T-helper 22 cell (primary cell): ENCODE results near the gene XKR7.
A peak's percentile ranks its signal among the peaks of the same experiment; 100 is the strongest.

Experiments
- DNase-seq: peaks from one replicate; pipeline ENCODE4 v3.0.0-alpha.2; 2020; ENCODE audit warnings: low read depth

Gene XKR7

GRCh38 chr20:31943052-31943471, 24.9 kb upstream of the XKR7 start:
- DNase-seq, result no peak

GRCh38 chr20:31945319-31945718, 22.6 kb upstream of the XKR7 start:
- no peak for DNase-seq

DNA sequence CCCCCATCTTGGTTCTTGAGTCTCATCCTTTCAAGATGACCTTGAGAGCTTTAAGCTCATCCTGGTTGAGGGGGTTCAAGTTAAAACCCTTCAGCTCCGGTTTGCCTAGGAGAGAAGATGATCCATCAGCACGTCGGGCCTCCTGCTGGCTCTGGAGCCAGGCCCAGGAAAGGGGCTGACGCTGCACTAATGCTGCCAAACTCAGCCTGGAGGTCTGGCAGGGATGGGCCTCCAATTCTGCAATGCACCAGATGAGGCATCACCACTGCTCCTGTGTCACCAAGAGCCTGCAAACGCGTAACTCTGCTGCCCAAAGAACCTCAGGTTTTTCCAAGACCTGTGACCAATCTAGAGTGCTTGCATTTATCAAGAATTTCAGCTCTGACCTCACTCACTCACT, 22.2 kb upstream of the XKR7 start:
- no peak for DNase-seq

- DNase-seq, result no peak
Measured at GRCh38 chr20:31948008-31948407, 19.9 kb upstream of the XKR7 start.

- DNase-seq, result no peak
Measured at GRCh38 chr20:31949877-31950646, 17.9 kb upstream of the XKR7 start.

GRCh38 chr20:31951203-31951529, 16.8 kb upstream of the XKR7 start:
- DNase-seq, result no peak

GRCh38 chr20:31951530-31952453, 16.2 kb upstream of the XKR7 start, which contains the start of gene PDRG1:
PDRG1 (minus strand) TSS chr20:31952046; CDS start chr20:31951961, 85 bp downstream.
- DNase-seq, result peak; percentile 88

- DNase-seq, result no peak
Measured at GRCh38 chr20:31953556-31954148, 14.3 kb upstream of the XKR7 start.

GRCh38 chr20:31954500-31954899, 13.5 kb upstream of the XKR7 start:
- DNase-seq, result no peak

DNA sequence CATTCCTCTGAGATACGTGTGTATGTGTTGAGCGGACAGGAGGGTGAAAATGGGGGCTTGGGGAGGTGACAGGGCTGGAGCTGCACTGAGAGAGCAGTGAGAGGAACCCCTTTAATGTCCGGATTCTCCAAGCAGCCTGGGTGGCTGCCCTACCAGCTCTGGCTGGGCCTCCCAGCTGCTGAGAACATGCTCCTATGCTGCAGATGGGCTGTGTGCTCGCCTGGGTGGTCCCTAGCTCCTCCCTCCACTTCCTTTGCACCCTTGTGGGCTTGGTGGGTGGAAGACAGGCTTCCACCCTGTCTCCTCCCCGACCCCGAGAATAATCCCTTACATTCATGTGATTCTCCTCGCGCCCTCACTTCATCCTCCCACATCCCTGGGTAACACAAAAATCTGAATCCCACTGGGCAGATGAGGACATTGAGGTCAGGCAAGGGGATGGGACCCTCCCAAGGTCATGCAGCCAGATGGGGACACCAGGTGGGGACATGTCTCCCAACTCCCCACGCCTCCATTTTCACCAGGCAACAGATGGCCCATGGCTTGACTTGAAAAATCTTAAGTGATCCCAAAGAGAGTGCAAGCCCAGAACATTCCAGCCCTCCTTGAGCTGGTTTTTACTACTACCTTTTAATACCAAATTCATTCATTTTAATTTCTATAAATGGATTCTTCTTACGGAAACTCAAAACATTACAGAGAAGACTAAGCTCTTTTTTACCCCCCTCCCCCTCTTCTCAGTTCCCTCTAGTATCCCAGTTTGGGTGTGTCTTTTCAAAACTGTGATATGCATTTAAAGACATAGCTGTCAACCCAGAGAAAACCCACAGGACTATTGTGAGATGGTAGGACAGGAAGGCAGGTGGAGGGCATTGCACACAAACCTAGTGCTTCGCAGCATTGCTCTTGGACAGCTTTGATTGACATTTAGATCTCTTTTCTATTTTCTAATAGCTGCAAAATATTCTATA, 11.1 kb upstream of the XKR7 start:
- DNase-seq, result no peak

GRCh38 chr20:31962761-31963160, 5.2 kb upstream of the XKR7 start:
- no peak for DNase-seq

- no peak for DNase-seq
Measured at GRCh38 chr20:31963889-31964288, 4.1 kb upstream of the XKR7 start.

- DNase-seq, result no peak
Measured at GRCh38 chr20:31966991-31967655, 828 bp upstream of the XKR7 start.

DNA sequence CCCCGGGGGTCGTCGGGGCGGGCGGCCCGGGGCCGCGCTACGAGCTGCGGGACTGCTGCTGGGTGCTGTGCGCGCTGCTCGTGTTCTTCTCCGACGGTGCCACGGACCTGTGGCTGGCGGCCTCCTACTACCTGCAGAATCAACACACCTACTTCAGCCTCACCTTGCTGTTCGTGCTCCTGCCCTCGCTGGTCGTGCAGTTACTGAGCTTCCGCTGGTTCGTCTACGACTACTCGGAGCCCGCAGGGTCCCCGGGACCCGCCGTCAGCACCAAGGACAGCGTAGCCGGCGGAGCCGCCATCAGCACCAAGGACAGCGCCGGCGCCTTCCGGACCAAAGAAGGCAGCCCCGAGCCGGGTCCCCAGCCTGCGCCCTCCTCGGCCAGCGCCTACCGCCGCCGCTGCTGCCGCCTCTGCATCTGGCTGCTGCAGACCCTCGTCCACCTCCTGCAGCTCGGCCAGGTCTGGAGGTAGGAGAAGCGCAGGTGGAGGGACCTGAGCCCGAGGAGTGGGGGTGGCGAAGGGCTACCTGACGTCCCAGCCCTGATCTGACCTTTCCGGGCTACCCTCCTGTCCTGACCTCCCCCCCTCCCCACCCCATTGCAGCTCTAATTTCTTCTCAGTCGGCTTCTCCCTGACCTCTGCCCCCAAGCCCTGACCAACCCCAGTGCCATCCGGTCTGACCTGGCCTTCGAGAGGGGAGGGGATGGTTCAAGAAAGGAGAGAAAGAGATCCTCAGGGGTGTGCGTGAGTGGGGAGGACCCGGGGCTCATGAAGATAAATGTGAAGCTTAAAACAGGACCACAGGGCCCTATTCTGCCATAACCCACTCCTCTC, 558 bp downstream of the XKR7 start:
- peak; percentile 48 for DNase-seq

DNA sequence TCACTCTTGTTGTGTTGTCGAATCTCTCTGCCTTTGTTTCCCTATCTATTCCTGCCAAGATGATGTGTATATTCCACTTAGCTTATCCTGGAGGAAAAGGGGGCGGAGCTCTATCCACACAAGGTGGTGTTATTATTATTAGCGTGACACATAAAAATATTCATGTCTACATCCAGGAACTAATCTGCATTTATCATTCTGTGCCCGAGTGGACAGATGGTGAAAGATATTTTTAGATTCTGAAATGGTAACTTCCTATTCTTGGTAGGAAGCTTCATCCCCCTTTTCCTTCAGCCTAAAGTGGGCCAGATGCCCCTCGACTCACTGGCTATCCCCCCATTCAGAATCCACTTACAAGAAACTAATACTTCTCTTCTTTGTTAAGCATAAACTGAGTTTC, 2.0 kb downstream of the XKR7 start:
- DNase-seq, result no peak

DNA sequence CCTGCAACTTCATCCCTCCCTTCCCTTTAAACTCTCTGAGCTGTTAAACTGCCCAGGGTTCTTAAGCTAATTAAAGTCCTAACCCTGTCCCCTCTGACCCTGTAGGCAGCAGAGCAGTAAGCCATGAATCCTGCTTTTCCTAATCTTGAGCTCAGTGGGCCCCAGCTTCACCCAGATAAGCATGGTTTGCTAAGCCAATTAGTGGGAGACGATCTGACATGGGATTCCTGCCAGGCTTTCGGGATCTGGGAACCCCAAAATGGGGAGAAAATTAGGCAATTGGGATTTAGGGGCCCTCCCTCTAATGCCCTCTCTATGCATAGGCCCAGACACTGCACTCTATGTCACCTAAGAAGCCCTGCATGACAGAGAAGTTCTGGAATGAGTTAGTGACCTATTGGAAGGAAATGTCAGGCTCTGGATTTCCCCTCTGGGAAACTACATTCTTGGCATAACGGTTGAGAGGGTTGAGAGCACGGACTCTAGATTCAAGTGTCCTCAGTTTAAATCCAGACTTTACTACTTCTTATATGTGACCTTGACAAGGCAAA, 4.6 kb downstream of the XKR7 start:
- no peak for DNase-seq

GRCh38 chr20:31974296-31974695, 6.3 kb downstream of the XKR7 start:
- DNase-seq, result no peak

- DNase-seq, result no peak
Measured at GRCh38 chr20:31974951-31975487, 7.1 kb downstream of the XKR7 start.

GRCh38 chr20:31975874-31976273, 7.9 kb downstream of the XKR7 start:
- DNase-seq, result no peak

- no peak for DNase-seq
Measured at GRCh38 chr20:31977080-31977479, 9.1 kb downstream of the XKR7 start.
